HT-29 (cell line): ENCODE results near the gene SLC6A8. TPM values are rescaled to one million over a fixed set of nuclear protein-coding genes. Genes with fewer than 3 reads are reported as not detected.
"Not testable (repeated sequence)": the region's sequence is repeated elsewhere in the genome, so short reads cannot be mapped to it uniquely, and the experiment has no call there.

Experiments
- DNase-seq: peaks from one replicate; pipeline ENCODE4 v3.0.0-alpha.2; 2015; ENCODE audit warnings: low spot score
- total RNA-seq: library from RNA; depleted of rRNA; stranded (reverse); fragments of >200 nt; shearing (Covaris generic); gene quantifications from 2 replicates; pipeline ENCODE4 v1.2.3, GENCODE V29; 2014

SLC6A8 gene
- total RNA-seq, 1 experiment from 2014 or later = 127 TPM

- no peak for DNase-seq
Measured at GRCh38 chrX:153692611-153693156, 5.0 kb downstream of the SLC6A8 start.

- DNase-seq = no peak
Measured at GRCh38 chrX:153693216-153694086, 5.7 kb downstream of the SLC6A8 start.

GRCh38 chrX:153694256-153694655, 6.5 kb downstream of the SLC6A8 start:
- DNase-seq = not testable (repeated sequence)

- no peak for DNase-seq
Measured at GRCh38 chrX:153694687-153695270, 7.1 kb downstream of the SLC6A8 start.

GRCh38 chrX:153696100-153696499, 8.4 kb downstream of the SLC6A8 start:
- DNase-seq = no peak

- DNase-seq = not testable (repeated sequence)
Measured at GRCh38 chrX:153696538-153696937, 8.8 kb downstream of the SLC6A8 start.

- DNase-seq = not testable (repeated sequence)
Measured at GRCh38 chrX:153696986-153697722, 9.4 kb downstream of the SLC6A8 start.

- no peak for DNase-seq
Measured at GRCh38 chrX:153697924-153698865, 10.5 kb downstream of the SLC6A8 start.

- DNase-seq = peak; percentile 81
Measured at GRCh38 chrX:153699210-153699783, 11.6 kb downstream of the SLC6A8 start.

GRCh38 chrX:153699784-153700371, 12.2 kb downstream of the SLC6A8 start:
- peak; percentile 36 for DNase-seq

GRCh38 chrX:153700376-153700945, 12.7 kb downstream of the SLC6A8 start:
- DNase-seq = no peak

GRCh38 chrX:153700967-153701366, 13.2 kb downstream of the SLC6A8 start:
- no peak for DNase-seq

- no peak for DNase-seq
Measured at GRCh38 chrX:153701706-153702105, 14.0 kb downstream of the SLC6A8 start.

GRCh38 chrX:153702336-153703035, 14.8 kb downstream of the SLC6A8 start:
- DNase-seq = no peak

- DNase-seq = peak; percentile 74
Measured at GRCh38 chrX:153703036-153703370, 15.3 kb downstream of the SLC6A8 start.

- DNase-seq = no peak
Measured at GRCh38 chrX:153704021-153704526, 16.3 kb downstream of the SLC6A8 start.

- DNase-seq = not testable (repeated sequence)
Measured at GRCh38 chrX:153704631-153705402, 17.1 kb downstream of the SLC6A8 start.

GRCh38 chrX:153705403-153706060, 17.8 kb downstream of the SLC6A8 start:
- DNase-seq = not testable (repeated sequence)
